ENCODE results near the gene CST6. TPM values are rescaled to one million over a fixed set of nuclear protein-coding genes. Genes with fewer than 3 reads are reported as not detected.

The CST6 gene
- total RNA-seq, 4 donors from 2014 or later, result not detected

- TF ChIP-seq, protein P1, sequence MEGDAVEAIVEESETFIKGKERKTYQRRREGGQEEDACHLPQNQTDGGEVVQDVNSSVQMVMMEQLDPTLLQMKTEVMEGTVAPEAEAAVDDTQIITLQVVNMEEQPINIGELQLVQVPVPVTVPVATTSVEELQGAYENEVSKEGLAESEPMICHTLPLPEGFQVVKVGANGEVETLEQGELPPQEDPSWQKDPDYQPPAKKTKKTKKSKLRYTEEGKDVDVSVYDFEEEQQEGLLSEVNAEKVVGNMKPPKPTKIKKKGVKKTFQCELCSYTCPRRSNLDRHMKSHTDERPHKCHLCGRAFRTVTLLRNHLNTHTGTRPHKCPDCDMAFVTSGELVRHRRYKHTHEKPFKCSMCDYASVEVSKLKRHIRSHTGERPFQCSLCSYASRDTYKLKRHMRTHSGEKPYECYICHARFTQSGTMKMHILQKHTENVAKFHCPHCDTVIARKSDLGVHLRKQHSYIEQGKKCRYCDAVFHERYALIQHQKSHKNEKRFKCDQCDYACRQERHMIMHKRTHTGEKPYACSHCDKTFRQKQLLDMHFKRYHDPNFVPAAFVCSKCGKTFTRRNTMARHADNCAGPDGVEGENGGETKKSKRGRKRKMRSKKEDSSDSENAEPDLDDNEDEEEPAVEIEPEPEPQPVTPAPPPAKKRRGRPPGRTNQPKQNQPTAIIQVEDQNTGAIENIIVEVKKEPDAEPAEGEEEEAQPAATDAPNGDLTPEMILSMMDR (IDR thresholded peaks at IDR 0.05; ENCODE audit: low read depth), result no peak
Observed at GRCh38 chr11:66006134-66006890, 5.5 kb upstream of the CST6 start.

GRCh38 chr11:66006891-66007176, 5.0 kb upstream of the CST6 start:
- TF ChIP-seq, protein P1 (IDR thresholded peaks at IDR 0.05; ENCODE audit: low read depth), result no peak

DNA sequence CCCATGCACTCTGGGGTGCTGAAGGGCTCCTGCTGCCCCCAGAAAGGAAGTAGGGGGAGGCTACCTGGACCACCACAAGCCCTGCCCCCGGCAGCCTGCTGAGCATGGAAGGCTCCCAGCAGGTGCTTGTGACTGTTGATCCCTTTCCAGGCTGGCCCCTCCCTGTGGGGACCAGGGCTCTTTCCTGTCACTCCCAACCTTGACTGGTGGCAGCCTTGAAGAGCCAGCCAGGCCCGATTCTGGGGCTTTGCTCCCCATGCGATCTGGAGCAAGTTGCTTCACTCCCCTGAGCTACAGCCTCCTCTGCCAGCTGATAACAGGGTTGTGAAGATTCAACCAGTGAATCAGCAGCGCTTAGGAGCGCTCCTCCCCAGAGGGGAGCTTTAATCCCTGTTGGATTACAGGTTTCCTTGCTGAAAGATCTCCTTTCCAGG, 4.6 kb upstream of the CST6 start:
- TF ChIP-seq, protein P1 (IDR thresholded peaks at IDR 0.05; ENCODE audit: low read depth), result no peak

DNA sequence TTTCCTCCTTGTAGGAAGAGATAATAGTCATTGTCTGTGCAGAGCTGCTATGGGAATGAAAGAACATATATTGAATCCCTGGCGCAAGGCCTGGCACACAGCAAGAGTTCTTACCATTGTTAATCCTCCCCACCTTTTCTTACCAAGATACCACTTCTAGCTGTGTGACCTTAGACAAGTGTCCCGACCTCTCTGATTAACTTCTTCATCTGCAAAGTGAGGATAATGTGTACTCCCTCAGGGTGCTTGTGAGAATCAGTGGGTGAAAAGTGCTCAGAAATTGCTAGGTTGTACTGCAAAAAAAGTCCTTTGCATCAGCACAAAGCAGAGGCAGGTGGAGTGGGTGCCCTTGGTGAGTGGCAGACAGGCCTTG, 3.7 kb upstream of the CST6 start:
- TF ChIP-seq, protein P1 (IDR thresholded peaks at IDR 0.05; ENCODE audit: low read depth), result no peak

DNA sequence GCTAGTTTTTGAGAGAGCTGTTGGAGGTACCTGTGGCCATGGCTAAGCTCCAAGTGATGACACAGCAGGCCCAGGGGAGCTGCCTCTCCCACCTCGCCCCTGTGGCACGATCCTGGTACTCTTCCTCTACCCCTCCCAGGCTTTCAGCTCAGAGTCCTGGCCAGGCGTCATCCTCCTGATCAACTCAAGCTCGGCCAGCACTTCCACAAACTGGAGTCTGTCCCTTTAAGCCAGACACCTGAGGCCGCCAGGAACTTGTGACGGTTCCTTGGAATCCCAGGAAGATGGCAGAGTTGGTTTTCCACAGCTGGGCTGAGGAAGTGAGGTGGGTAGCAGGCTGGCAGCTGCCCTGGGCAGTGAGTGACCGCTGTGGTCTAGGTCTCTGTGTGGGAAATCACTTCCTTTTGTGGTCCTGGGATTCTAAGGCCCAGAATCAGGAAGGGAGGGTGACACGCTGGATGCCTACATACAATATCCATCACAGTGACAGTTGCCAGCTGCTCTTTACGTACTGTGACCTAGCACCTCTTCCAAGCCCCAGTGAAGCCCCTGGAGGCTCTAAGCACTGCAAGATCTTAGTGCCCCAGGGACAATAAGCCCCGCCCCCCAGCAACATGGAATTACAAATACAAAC, 3.2 kb upstream of the CST6 start:
- TF ChIP-seq, protein P1 (IDR thresholded peaks at IDR 0.05; ENCODE audit: low read depth), result no peak

GRCh38 chr11:66011239-66011784, 496 bp upstream of the CST6 start:
- TF ChIP-seq, protein P1 (IDR thresholded peaks at IDR 0.05; ENCODE audit: low read depth), result no peak

GRCh38 chr11:66012371-66012945, 650 bp downstream of the CST6 start:
- TF ChIP-seq, protein P1 (IDR thresholded peaks at IDR 0.05; ENCODE audit: low read depth), result no peak
